HAP-1 (cell line): ENCODE measurements around the gene ZNF668.
A peak's percentile ranks its signal among the peaks of the same experiment; 100 is the strongest.

Experiments used
- DNase-seq, 2 experiments: peaks; one replicate each; pipeline ENCODE4 v3.0.0-alpha.2; 2016 to 2020; ENCODE audit warnings: low spot score in 2 of 2
- H3K27me3 ChIP-seq: fragments of 250-450 bp; sonication (Bioruptor Pico); 2 replicates; pipeline ENCODE4 v1.5.1; 2020; ENCODE audit warnings: low read depth, mild to moderate bottlenecking, moderate library complexity
- H3K36me3 ChIP-seq: fragments of 250-450 bp; sonication (Bioruptor Pico); replicated peaks from 2 replicates; pipeline ENCODE4 v1.5.1; 2020; ENCODE audit warnings: mild to moderate bottlenecking
- H3K4me1 ChIP-seq: fragments of 250-450 bp; sonication (Bioruptor Pico); 2 replicates; pipeline ENCODE4 v1.5.1; 2020; ENCODE audit warnings: mild to moderate bottlenecking
- H3K4me3 ChIP-seq: fragments of 250-450 bp; sonication (Bioruptor Pico); 2 replicates; pipeline ENCODE4 v1.5.1; 2020; ENCODE audit warnings: mild to moderate bottlenecking, moderate library complexity
- H3K9me3 ChIP-seq: fragments of 250-450 bp; sonication (Bioruptor Pico); 2 replicates; pipeline ENCODE4 v1.5.1; 2020; ENCODE audit warnings: mild to moderate bottlenecking, moderate library complexity
- in situ Hi-C: fragments of 300-500 bp; cut with MboI; formaldehyde crosslinking; loops from 3 replicates; pipeline ENCODE4 v1.14.3; 2020; ENCODE audit warnings: low sequenced_read_pairs, inconsistent platforms, mixed read lengths

ZNF668 gene

GRCh38 chr16:31071861-31072260, 2.2 kb downstream of the ZNF668 start:
- Histone ChIP-seq H3K27me3 (no peaks in the 10 kb centered on the region), H3K4me1 (peaks cover 7% of the 10 kb centered on the region; the same call in 1 of the 2 replicates), H3K4me3 (peak overlapping the region; percentile 92), H3K36me3 (peaks cover 5% of the 10 kb centered on the region), H3K9me3 (no peaks in the 10 kb centered on the region)
- in situ Hi-C loops = no loop called here
- peak; percentile 64 to 73 for DNase-seq

DNA sequence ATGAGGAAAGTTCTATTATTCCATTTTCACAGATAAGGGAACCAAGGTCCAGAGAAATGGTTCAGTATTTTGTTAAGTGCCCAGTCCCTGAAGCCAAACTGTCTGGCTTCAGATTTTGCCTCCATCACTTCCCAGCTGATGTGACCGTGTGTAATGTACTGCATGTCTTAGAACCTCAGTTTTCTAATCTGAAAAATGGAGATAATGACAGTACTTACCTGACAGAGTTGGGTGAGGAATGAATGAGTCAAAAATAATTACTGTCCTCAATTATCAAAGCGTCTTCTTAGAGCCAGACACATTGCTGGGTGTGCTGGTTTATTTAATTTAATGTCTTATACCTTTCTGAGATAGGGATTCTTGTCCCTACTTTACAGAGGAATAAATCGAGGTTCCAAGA, 6.7 kb downstream of the ZNF668 start:
- no peaks in the 10 kb centered on the region for H3K9me3 ChIP-seq
- no peak for DNase-seq
- no peak overlapping the region for H3K4me3 ChIP-seq
- in situ Hi-C loops = no loop called here
- peaks cover 4% of the 10 kb centered on the region; the same call in 1 of the 2 replicates for H3K4me1 ChIP-seq
- H3K36me3 ChIP-seq = peaks cover 8% of the 10 kb centered on the region; the same call in 1 of the 2 replicates
- H3K27me3 ChIP-seq = no peaks in the 10 kb centered on the region

DNA sequence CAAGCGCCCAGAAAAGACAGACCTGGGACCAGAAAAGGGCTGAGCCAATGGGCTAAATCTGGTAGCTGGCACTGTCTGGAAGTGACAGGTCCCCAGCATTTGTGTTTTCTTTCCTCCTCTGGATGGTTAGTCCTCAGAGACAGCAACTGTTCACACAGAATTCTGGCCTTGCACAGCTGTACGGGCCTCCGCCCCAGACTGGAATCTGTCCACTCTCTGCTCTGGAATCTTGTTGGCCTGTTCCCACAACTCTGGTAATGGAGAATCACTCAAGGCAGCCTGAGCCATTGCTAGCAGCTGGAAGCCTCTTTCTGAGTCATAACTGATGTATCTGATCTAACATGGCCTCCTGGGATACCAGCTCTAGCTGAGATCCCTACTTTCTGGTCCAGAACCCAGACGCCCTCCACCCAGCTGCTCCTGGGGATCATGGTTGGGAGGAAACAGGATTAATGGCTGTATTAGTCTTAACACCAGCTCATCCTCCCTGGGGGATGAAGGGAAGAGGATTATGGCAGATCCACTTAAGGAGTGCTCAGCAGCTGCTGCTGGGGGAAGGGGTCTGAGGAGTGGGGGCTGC, 9.1 kb downstream of the ZNF668 start:
- no peaks in the 10 kb centered on the region for H3K9me3 ChIP-seq
- H3K27me3 ChIP-seq = no peaks in the 10 kb centered on the region
- no peaks in the 10 kb centered on the region for H3K4me1 ChIP-seq
- DNase-seq = no peak
- no peak overlapping the region for H3K4me3 ChIP-seq
- in situ Hi-C loops = no loop called here
- peaks cover 13% of the 10 kb centered on the region; the same call in 1 of the 2 replicates for H3K36me3 ChIP-seq

DNA sequence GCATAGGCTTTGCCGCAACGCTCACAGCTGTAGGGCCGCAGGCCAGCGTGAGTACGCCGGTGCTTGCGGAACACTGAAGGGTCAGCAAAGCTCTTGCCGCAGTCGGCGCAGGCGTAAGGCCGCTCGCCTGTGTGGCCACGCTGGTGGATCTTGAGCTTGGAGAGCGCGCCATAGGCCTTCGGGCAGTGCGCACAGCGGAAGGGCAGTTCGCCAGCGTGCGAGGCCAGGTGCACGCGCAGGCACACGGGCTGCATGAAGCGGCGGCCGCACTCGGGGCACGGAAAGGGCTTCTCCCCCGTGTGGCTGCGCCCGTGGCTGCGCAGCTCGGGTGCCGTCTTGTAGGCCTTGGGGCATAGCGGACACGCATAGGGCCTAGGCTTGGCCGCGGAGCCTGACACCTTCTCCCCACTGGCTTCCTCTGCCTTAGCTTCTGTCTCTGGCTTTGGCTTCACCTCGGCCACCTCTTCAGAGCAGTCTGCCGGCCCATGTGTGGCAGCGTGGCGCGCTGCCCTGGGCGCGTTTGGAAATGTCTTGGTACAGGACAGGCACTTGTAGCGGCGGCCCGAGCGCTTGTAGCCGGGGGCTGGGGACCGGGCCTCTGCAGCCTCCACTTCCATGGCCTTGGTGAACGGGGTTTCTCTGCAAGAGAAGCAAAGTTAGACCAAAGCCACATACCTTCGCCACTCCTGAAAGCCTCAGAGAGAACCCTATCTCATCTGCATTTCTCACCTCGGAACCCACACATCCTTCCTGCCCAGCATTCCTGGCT, 10.0 kb downstream of the ZNF668 start:
- H3K36me3 ChIP-seq = peaks cover 16% of the 10 kb centered on the region; the same call in 1 of the 2 replicates
- in situ Hi-C loops = no loop called here
- H3K4me3 ChIP-seq = no peak overlapping the region
- H3K27me3 ChIP-seq = no peaks in the 10 kb centered on the region
- DNase-seq = no peak
- no peaks in the 10 kb centered on the region for H3K4me1 ChIP-seq
- H3K9me3 ChIP-seq = no peaks in the 10 kb centered on the region

DNA sequence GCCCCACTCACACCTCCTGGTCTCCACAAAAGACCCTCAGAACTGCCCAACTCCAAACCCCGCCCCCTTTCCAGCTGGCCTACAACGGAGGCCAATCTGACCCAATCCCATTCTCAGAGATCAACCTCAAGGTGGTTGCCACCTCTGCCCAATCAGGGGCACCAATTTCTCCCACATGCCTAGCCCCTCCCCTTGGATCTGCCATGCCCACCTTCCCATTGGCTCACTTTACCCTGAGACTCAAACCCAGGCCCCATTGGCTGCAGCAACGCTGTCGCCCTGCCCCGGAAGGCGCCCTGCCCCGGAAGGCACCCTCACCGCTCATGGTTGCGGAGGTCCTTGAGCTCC, 10.6 kb downstream of the ZNF668 start:
- no peaks in the 10 kb centered on the region for H3K27me3 ChIP-seq
- no peaks in the 10 kb centered on the region for H3K4me1 ChIP-seq
- H3K36me3 ChIP-seq = peaks cover 16% of the 10 kb centered on the region; the same call in 1 of the 2 replicates
- in situ Hi-C loops = no loop called here
- H3K4me3 ChIP-seq = no peak overlapping the region
- H3K9me3 ChIP-seq = no peaks in the 10 kb centered on the region
- DNase-seq = no peak

GRCh38 chr16:31061813-31062440, 12.1 kb downstream of the ZNF668 start:
- Histone ChIP-seq H3K4me3 (no peak overlapping the region), H3K27me3 (no peaks in the 10 kb centered on the region), H3K9me3 (no peaks in the 10 kb centered on the region), H3K36me3 (peaks cover 16% of the 10 kb centered on the region; the same call in 1 of the 2 replicates), H3K4me1 (no peaks in the 10 kb centered on the region)
- no peak for DNase-seq
- in situ Hi-C loops = no loop called here

- Histone ChIP-seq H3K27me3 (no peaks in the 10 kb centered on the region), H3K9me3 (no peaks in the 10 kb centered on the region), H3K36me3 (peaks cover 16% of the 10 kb centered on the region; the same call in 1 of the 2 replicates), H3K4me1 (no peaks in the 10 kb centered on the region), H3K4me3 (no peak overlapping the region)
- in situ Hi-C loops = no loop called here
- DNase-seq = no peak
Observed at GRCh38 chr16:31061126-31061812, 12.8 kb downstream of the ZNF668 start.

DNA sequence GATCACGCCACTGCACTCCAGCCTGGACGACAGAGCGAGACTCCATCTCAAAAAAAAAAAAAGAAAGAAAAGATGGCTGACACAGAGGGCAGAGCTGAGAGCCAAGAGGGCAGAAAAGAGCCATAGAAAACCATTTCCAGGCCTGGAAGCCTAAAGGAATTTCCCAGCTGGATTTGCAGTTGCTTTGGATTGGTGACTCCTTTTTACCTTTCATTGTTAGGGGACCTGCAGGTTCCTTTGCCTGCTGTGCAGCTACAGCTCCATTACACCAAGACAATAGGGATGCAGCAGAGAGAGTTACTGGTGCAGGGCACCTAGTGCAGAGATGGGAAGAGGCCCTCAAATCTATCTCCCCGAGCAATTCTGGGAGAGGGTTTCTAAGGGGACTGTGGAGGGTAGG, 18.4 kb downstream of the ZNF668 start:
- in situ Hi-C loops = no loop called here
- H3K4me3 ChIP-seq = no peak overlapping the region
- H3K9me3 ChIP-seq = no peaks in the 10 kb centered on the region
- DNase-seq = no peak
- H3K4me1 ChIP-seq = no peaks in the 10 kb centered on the region
- no peaks in the 10 kb centered on the region for H3K27me3 ChIP-seq
- H3K36me3 ChIP-seq = 0 out of 2 replicates have a peak, but pooled peaks cover 3% of the 10 kb centered on the region

DNA sequence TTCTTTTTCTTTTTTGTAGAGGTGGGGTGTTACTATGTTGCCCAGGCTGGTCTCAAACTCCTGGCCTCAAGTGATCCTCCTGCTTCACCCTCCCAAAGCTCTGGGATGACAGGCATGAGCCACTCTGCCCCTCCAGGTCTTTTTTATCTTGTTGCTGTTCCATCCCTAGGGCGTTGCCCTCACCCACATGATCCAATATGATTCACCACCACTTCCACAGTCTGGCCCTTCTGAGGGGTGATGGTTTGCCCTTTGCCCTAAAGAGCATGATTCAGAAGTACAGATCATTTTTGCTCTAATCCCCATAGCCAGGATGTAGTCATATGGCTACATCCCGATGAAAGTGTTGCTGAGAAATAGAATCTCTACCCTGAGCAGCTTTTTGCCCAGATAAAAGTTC, 21.9 kb downstream of the ZNF668 start:
- Histone ChIP-seq H3K4me1 (no peaks in the 10 kb centered on the region), H3K27me3 (no peaks in the 10 kb centered on the region), H3K36me3 (no peaks in the 10 kb centered on the region), H3K4me3 (no peak overlapping the region), H3K9me3 (no peaks in the 10 kb centered on the region)
- no peak for DNase-seq
- in situ Hi-C loops = no loop called here

GRCh38 chr16:31050280-31051030, 23.6 kb downstream of the ZNF668 start:
- H3K9me3 ChIP-seq = no peaks in the 10 kb centered on the region
- H3K36me3 ChIP-seq = no peaks in the 10 kb centered on the region
- DNase-seq = no peak
- H3K4me1 ChIP-seq = no peaks in the 10 kb centered on the region
- H3K27me3 ChIP-seq = no peaks in the 10 kb centered on the region
- H3K4me3 ChIP-seq = no peak overlapping the region
- in situ Hi-C loops = no loop called here

DNA sequence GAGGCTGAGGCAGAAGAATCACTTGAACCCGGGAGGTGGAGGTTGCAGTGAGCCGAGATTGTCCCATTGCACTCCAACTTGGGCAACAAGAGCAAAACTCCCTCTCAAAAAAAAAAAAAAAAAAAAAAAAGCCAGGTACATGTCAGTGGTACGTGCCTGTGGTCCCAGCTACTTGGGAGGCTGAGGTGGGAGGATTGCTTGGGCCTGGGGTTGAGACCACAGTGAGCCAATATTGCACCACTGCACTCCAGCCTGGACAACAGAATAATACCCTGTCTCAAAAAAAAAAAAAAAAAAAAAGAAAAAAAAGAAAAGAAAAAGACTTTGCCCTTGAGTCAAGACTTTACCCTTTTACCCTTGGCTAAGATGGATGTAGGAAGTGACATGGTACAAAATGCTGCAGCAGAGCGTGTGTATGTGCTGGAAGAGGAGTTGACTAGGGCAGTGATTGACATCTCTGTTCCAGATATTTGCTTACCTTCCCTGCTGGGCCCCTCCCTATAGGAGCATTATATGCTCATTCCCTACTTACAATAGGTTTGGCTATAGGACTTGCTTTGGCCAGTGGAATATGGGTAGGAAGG, 30.1 kb downstream of the ZNF668 start:
- Histone ChIP-seq H3K27me3 (no peaks in the 10 kb centered on the region), H3K4me1 (no peaks in the 10 kb centered on the region), H3K9me3 (no peaks in the 10 kb centered on the region), H3K36me3 (no peaks in the 10 kb centered on the region), H3K4me3 (no peak overlapping the region)
- DNase-seq = no peak
- in situ Hi-C loops = no loop called here

DNA sequence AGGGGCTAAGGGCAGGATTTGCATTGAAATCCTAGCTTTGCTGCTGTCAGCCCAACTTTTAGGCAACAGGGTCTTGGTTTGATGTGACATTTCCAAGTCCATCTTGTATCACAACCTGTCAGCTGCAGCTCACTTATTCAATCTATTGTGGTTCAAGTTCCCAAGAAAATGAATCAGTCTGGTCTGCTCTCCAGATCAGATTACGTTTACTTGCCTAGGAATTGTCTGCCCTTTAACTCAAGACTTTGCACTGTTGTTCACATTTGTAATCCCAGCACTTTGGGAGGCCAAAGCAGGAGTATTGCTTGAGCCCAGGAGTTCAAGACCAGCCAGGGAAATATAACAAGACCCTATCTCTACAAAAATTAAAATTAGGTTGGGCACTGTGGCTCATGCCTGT, 30.7 kb downstream of the ZNF668 start:
- DNase-seq = no peak
- Histone ChIP-seq H3K36me3 (no peaks in the 10 kb centered on the region), H3K4me1 (no peaks in the 10 kb centered on the region), H3K9me3 (no peaks in the 10 kb centered on the region), H3K27me3 (no peaks in the 10 kb centered on the region), H3K4me3 (no peak overlapping the region)
- in situ Hi-C loops = no loop called here

- no peak overlapping the region for H3K4me3 ChIP-seq
- in situ Hi-C loops = no loop called here
- DNase-seq = no peak
- no peaks in the 10 kb centered on the region for H3K4me1 ChIP-seq
- no peaks in the 10 kb centered on the region for H3K27me3 ChIP-seq
- no peaks in the 10 kb centered on the region for H3K9me3 ChIP-seq
- no peaks in the 10 kb centered on the region for H3K36me3 ChIP-seq
Observed at GRCh38 chr16:31042866-31043265, 31.2 kb downstream of the ZNF668 start.
